HG03135 (cell line): Measurements from ENCODE around the gene PLCE1.

ENCODE experiments used
- ATAC-seq: cut with Tn5 transposase; IDR thresholded peaks from one replicate; pipeline ENCODE4 v1.9.1; 2021; ENCODE audit warnings: mild to moderate bottlenecking, moderate library complexity; ENCODE audit not compliant: unreplicated experiment

Gene PLCE1

GRCh38 chr10:94016727-94017714 lies 23.3 kb downstream of the PLCE1 start:
- ATAC-seq, result no peak

GRCh38 chr10:94018107-94018506 lies 24.4 kb downstream of the PLCE1 start:
- ATAC-seq, result no peak

- ATAC-seq, result no peak
Observed at GRCh38 chr10:94023906-94024305, 30.2 kb downstream of the PLCE1 start.

- ATAC-seq, result no peak
Observed at GRCh38 chr10:94024407-94024806, 30.7 kb downstream of the PLCE1 start.

- ATAC-seq, result no peak
Observed at GRCh38 chr10:94025806-94026205, 32.1 kb downstream of the PLCE1 start.

GRCh38 chr10:94027197-94027596 lies 33.5 kb downstream of the PLCE1 start:
- ATAC-seq, result no peak

- ATAC-seq, result no peak
Observed at GRCh38 chr10:94029955-94030354, 36.2 kb downstream of the PLCE1 start.

- no peak for ATAC-seq
Observed at GRCh38 chr10:94035982-94036765, 42.4 kb downstream of the PLCE1 start.

- ATAC-seq, result no peak
Observed at GRCh38 chr10:94036766-94037033, 43.0 kb downstream of the PLCE1 start.

- ATAC-seq, result no peak
Observed at GRCh38 chr10:94037286-94037685, 43.6 kb downstream of the PLCE1 start.

GRCh38 chr10:94038024-94038423 lies 44.3 kb downstream of the PLCE1 start:
- ATAC-seq, result no peak

- ATAC-seq, result no peak
Observed at GRCh38 chr10:94041206-94041605, 47.5 kb downstream of the PLCE1 start.

- no peak for ATAC-seq
Observed at GRCh38 chr10:94042001-94042833, 48.5 kb downstream of the PLCE1 start.

GRCh38 chr10:94042834-94043175 lies 49.1 kb downstream of the PLCE1 start:
- no peak for ATAC-seq
